Heart left ventricle (tissue), 16 donors: Measurements from ENCODE around the gene QKI. TPM values are rescaled to one million over a fixed set of nuclear protein-coding genes. Genes with fewer than 3 reads are reported as not detected.

ENCODE experiments used
- ATAC-seq, 4 donors: fragments of 200-7000 bp; cut with Tn5 transposase; one replicate each; pipeline ENCODE4 v1.9.1; 2020 to 2022; ENCODE audit warnings: moderate library complexity in 4 of 4, mild to moderate bottlenecking in 3 of 4, moderate number of reproducible peaks in 1 of 4
- DNase-seq, 5 donors: peaks; one replicate each; pipeline ENCODE4 v3.0.0-alpha.2; 2020
- H3K27ac ChIP-seq, 12 donors: fragments of 200-600 bp; sonication (generic) in 4 of 12; one replicate each; pipeline versions ENCODE4 v1.5.0 to v1.8.0; 2016 to 2022; ENCODE audit warnings: mild to moderate bottlenecking in 2 of 12
- H3K27me3 ChIP-seq, 9 donors: fragments of 200-600 bp; sonication (generic) in 2 of 9; one replicate each; pipeline versions ENCODE4 v1.5.1 to v1.8.0; 2016 to 2022; ENCODE audit warnings: mild to moderate bottlenecking in 3 of 9
- H3K36me3 ChIP-seq, 9 donors: fragments of 200-600 bp; sonication (generic) in 2 of 9; one replicate each; pipeline versions ENCODE4 v1.5.0 to v1.8.0; 2018 to 2022; ENCODE audit warnings: mild to moderate bottlenecking in 2 of 9
- H3K4me1 ChIP-seq, 12 donors: fragments of 200-600 bp; sonication (generic) in 4 of 12; one replicate each; pipeline versions ENCODE4 v1.5.0 to v1.8.0; 2016 to 2022; ENCODE audit warnings: mild to moderate bottlenecking in 3 of 12
- H3K4me3 ChIP-seq, 12 donors: fragments of 200-600 bp; sonication (generic) in 4 of 12; one replicate each; pipeline versions ENCODE4 v1.5.0 to v1.8.0; 2017 to 2022; ENCODE audit warnings: mild to moderate bottlenecking in 9 of 12, moderate library complexity in 4 of 12
- H3K9me3 ChIP-seq, 12 donors: fragments of 200-600 bp; sonication (generic) in 4 of 12; one replicate each; pipeline versions ENCODE4 v1.5.0 to v1.8.0; 2016 to 2022; ENCODE audit warnings: mild to moderate bottlenecking in 1 of 12
- CTCF ChIP-seq, 12 donors: fragments of 200-600 bp; sonication (generic) in 4 of 12; IDR thresholded peaks; one replicate each; pipeline versions ENCODE4 v1.5.0 to v1.8.0; 2018 to 2022; ENCODE audit warnings: antibody characterized with exemption in 12 of 12, mild to moderate bottlenecking in 5 of 12
- POLR2A ChIP-seq, 2 donors: fragments of 450-650 bp; IDR thresholded peaks; one replicate each; pipeline ENCODE4 v1.6.1; 2017; ENCODE audit warnings: antibody characterized with exemption in 2 of 2, mild to moderate bottlenecking in 2 of 2, moderate library complexity in 2 of 2
- WGBS, 4 donors: extraction: QIAGEN DNeasy Blood & Tissue Kit in 2 of 4; methylation state at CpG; one replicate each; pipeline versions ENCODE4 v1.1.5 to v1.1.7; 2013 to 2018; 5-methylcytosine and 5-hydroxymethylcytosine counted together
- intact Hi-C, 10 donors: fragments of 100-400 bp; cut with DNase I; formaldehyde crosslinking; loops; one replicate each; pipeline versions ENCODE4 v1.11.1 to v1.14.2; 2022
- polyA plus RNA-seq, 2 donors: library from polyadenylated mRNA; stranded (reverse); fragments of 200-250 nt; gene quantifications; one replicate each; pipeline ENCODE4 v1.2.3, GENCODE V29; 2013
- total RNA-seq, 9 donors: library from RNA; depleted of rRNA in 2 of 9; stranded (reverse); fragments of >200 nt in 2 of 9; fragmentation: NEBNext Ultra II Directional in 3 of 9; extraction: Animal tissue kit (Norgen Biotek cat#: 25700) in 3 of 9; gene quantifications; one replicate each; pipeline versions ENCODE4 v1.1.0 to v1.2.4, GENCODE V29; 2016 to 2023
- donor health status: ischemic (EF 13 %, LVEDD 7.1; RV severe dilation, severe dysfunction).
- donor health status: healthy with polysubstance abuse.
- donor health status: DM: no; HTN: yes; CAD: no.
- donor health status: DM: no; HTN: no; CAD: no.
- donor health status: ischemic (EF 25% LVEDD 6.9; RV normal size, moderate dysfunction).
- donor health status: ischemic (EF 25% LVEDD 5.7; RV mildly dilated, moderate dysfunction).
- donor health status: healthy.
- donor health status: DM: yes; HTN: yes; CAD: no.
- donor health status: ischemic (EF 35%, LVEDD 5.7; RV mildly dilated, moderate dysfunction).
- donor health status: nonischemic (EF 11% LVEDD 7.7; RV severe dilation, severe dysfunction).
- donor health status: DM: yes; HTN: yes; CAD: no.
- donor health status: PGD.
- donor health status: ischemic (EF 29% LVEDD 5.4; RV normal size, mild dysfunction).
- donor health status: nonischemic (EF 23%, LVEDD 6.1; RV moderate dilation, normal function).

QKI gene
- total and polyA plus RNA-seq, 11 donors = 80.2 to 607 (median 474) TPM

GRCh38 chr6:163373240-163373639 lies 41.3 kb upstream of the QKI start:
- H3K4me1 ChIP-seq = peaks cover 0 to 27% (median 0%) of the 10 kb centered on the region in 12 donors
- no peak overlapping the region for H3K27ac ChIP-seq
- WGBS, 4 donors = 77 to 96% (median 86%) methylated on average over 8 to 9 of the region's 9 CpGs
- DNase-seq = no peak
- H3K4me3 ChIP-seq = no peak overlapping the region
- no peak for ATAC-seq
- no peaks in the 10 kb centered on the region for H3K9me3 ChIP-seq
- TF ChIP-seq POLR2A (IDR thresholded peaks at IDR 0.05) (no peak), CTCF (IDR thresholded peaks at IDR 0.05) (no peak)
- intact Hi-C loops = no loop called here
- H3K27me3 ChIP-seq = no peaks in the 10 kb centered on the region
- no peaks in the 10 kb centered on the region for H3K36me3 ChIP-seq

DNA sequence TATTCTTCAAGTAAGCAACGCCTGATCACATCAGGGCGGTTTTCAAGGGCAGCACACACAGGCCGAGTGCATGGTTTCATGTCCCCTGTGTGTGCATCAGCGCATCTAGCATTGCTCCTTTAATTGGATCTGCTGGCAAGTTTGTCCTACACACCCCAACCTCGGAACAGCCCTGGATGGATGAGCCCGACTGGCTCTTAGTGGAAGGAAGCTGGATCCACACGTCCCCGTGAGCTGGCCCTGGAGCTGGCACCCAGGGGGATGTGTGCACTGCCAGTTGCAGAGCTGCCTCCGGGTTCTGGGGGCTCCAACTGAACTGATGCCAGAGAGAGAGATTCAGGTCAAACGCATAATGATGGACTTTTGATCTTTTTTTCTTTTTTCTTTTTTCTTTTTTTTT lies 39.2 kb upstream of the QKI start:
- intact Hi-C loops = no loop called here
- H3K9me3 ChIP-seq = no peaks in the 10 kb centered on the region
- TF ChIP-seq CTCF (IDR thresholded peaks at IDR 0.05) (no peak), POLR2A (IDR thresholded peaks at IDR 0.05) (no peak)
- DNase-seq = no peak
- no peak overlapping the region for H3K27ac ChIP-seq
- no peak overlapping the region for H3K4me3 ChIP-seq
- no peak for ATAC-seq
- 91 to 95% (median 93%) methylated on average over 10 of the region's 10 CpGs for WGBS, 4 donors
- no peaks in the 10 kb centered on the region for H3K36me3 ChIP-seq
- H3K4me1 ChIP-seq = peaks cover 0 to 8% (median 0%) of the 10 kb centered on the region in 12 donors
- no peaks in the 10 kb centered on the region for H3K27me3 ChIP-seq

- peaks cover 0 to under 1% (median 0%) of the 10 kb centered on the region in 12 donors for H3K4me1 ChIP-seq
- H3K9me3 ChIP-seq = no peaks in the 10 kb centered on the region
- 97 to 100% (median 99%) methylated on average over 7 of the region's 7 CpGs for WGBS, 4 donors
- DNase-seq (no peak), ATAC-seq (no peak)
- no peaks in the 10 kb centered on the region for H3K27me3 ChIP-seq
- H3K27ac ChIP-seq = no peak overlapping the region
- H3K36me3 ChIP-seq = no peaks in the 10 kb centered on the region
- H3K4me3 ChIP-seq = no peak overlapping the region
- TF ChIP-seq CTCF (IDR thresholded peaks at IDR 0.05) = no peak
- TF ChIP-seq POLR2A (IDR thresholded peaks at IDR 0.05) = no peak
- intact Hi-C loops = no loop called here
Observed at GRCh38 chr6:163376187-163376586, 38.3 kb upstream of the QKI start.

- TF ChIP-seq POLR2A (IDR thresholded peaks at IDR 0.05) (no peak), CTCF (IDR thresholded peaks at IDR 0.05) (no peak)
- Histone ChIP-seq H3K27ac (no peak overlapping the region), H3K36me3 (no peaks in the 10 kb centered on the region), H3K4me1 (no peaks in the 10 kb centered on the region), H3K27me3 (no peaks in the 10 kb centered on the region), H3K4me3 (no peak overlapping the region), H3K9me3 (no peaks in the 10 kb centered on the region)
- no peak for ATAC-seq
- DNase-seq = no peak
- WGBS, 4 donors = 96 to 99% (median 97%) methylated on average over 10 of the region's 10 CpGs
- intact Hi-C loops = no loop called here
Observed at GRCh38 chr6:163377561-163377960, 37.0 kb upstream of the QKI start.
